Parathyroid adenoma (tissue), 2 donors: ENCODE measurements around the gene ZNF605.
"Not testable (repeated sequence)": the region's sequence is repeated elsewhere in the genome, so short reads cannot be mapped to it uniquely, and the experiment has no call there.

Experiments used
- H2AFZ ChIP-seq: fragments of 300-600 bp; sonication (generic); one replicate; pipeline ENCODE4 v1.7.0; 2017; ENCODE audit warnings: antibody characterized with exemption, mild to moderate bottlenecking
- H3K27ac ChIP-seq: fragments of 300-600 bp; sonication (generic); one replicate; pipeline ENCODE4 v1.7.0; 2017
- H3K27me3 ChIP-seq: fragments of 300-600 bp; sonication (generic); one replicate; pipeline ENCODE4 v1.7.0; 2017; ENCODE audit warnings: low read length; ENCODE audit not compliant: control insufficient read depth, insufficient read depth
- H3K36me3 ChIP-seq: fragments of 300-600 bp; sonication (generic); one replicate; pipeline ENCODE4 v1.7.0; 2017; ENCODE audit warnings: low read length; ENCODE audit not compliant: control insufficient read depth, insufficient read depth
- H3K4me1 ChIP-seq: fragments of 300-600 bp; sonication (generic); one replicate; pipeline ENCODE4 v1.7.0; 2017; ENCODE audit warnings: control low read depth
- H3K4me2 ChIP-seq: fragments of 300-600 bp; sonication (generic); one replicate; pipeline ENCODE4 v1.7.0; 2017; ENCODE audit warnings: low read length
- H3K4me3 ChIP-seq: fragments of 300-600 bp; sonication (generic); one replicate; pipeline ENCODE4 v1.7.0; 2017; ENCODE audit warnings: low read depth, low read length
- H3K79me2 ChIP-seq: fragments of 300-600 bp; sonication (generic); one replicate; pipeline ENCODE4 v1.7.0; 2017; ENCODE audit warnings: control low read depth
- H3K9ac ChIP-seq: fragments of 300-600 bp; sonication (generic); one replicate; pipeline ENCODE4 v1.7.0; 2017; ENCODE audit warnings: mild to moderate bottlenecking
- H3K9me3 ChIP-seq: fragments of 300-600 bp; sonication (generic); one replicate; pipeline ENCODE4 v1.7.0; 2017; ENCODE audit warnings: low read length; ENCODE audit not compliant: control insufficient read depth
- CTCF ChIP-seq: fragments of 300-600 bp; sonication (generic); IDR thresholded peaks from one replicate; pipeline ENCODE4 v1.7.0; 2017; ENCODE audit warnings: antibody characterized with exemption, mild to moderate bottlenecking
- donor health status: primary hyperparathyroidism.

Gene ZNF605

GRCh38 chr12:132956011-132956788 is at the start of gene ZNF605:
Gene ZNF605, minus strand, starts transcription at chr12:132956306. Its CDS starts 10,671 bp downstream, at chr12:132945635.
- peak within 1 kb of the TSS; percentile 86 for H2AFZ ChIP-seq
- peak within 1 kb of the TSS; percentile 91 for H3K4me3 ChIP-seq
- peaks cover 2% of the 10 kb centered on the region for H3K79me2 ChIP-seq
- no peaks in the 10 kb centered on the region for H3K9me3 ChIP-seq
- H3K36me3 ChIP-seq, result no peaks in the 10 kb centered on the region
- no peak for TF ChIP-seq CTCF
- H3K27me3 ChIP-seq, result no peaks in the 10 kb centered on the region
- H3K27ac ChIP-seq, result peak within 1 kb of the TSS; percentile 69
- H3K4me2 ChIP-seq, result peak within 1 kb of the TSS; percentile 87
- H3K4me1 ChIP-seq, result no peaks in the 10 kb centered on the region
- no peak within 1 kb of the TSS for H3K9ac ChIP-seq

- no peak overlapping the region for H3K9ac ChIP-seq
- no peak for TF ChIP-seq CTCF
- no peaks in the 10 kb centered on the region for H3K36me3 ChIP-seq
- no peak overlapping the region for H3K4me2 ChIP-seq
- no peak overlapping the region for H2AFZ ChIP-seq
- H3K9me3 ChIP-seq, result no peaks in the 10 kb centered on the region
- no peaks in the 10 kb centered on the region for H3K27me3 ChIP-seq
- H3K27ac ChIP-seq, result no peak overlapping the region
- H3K79me2 ChIP-seq, result peaks cover 7% of the 10 kb centered on the region
- no peak overlapping the region for H3K4me3 ChIP-seq
- no peaks in the 10 kb centered on the region for H3K4me1 ChIP-seq
Observed at GRCh38 chr12:132998741-132999140, 42.6 kb upstream of the ZNF605 start.

- H3K9ac ChIP-seq, result no peak overlapping the region
- TF ChIP-seq CTCF, result no peak
- peak overlapping the region; percentile 100 for H2AFZ ChIP-seq
- peak overlapping the region; percentile 89 for H3K27ac ChIP-seq
- H3K9me3 ChIP-seq, result no peaks in the 10 kb centered on the region
- H3K4me1 ChIP-seq, result peaks cover 8% of the 10 kb centered on the region
- no peaks in the 10 kb centered on the region for H3K27me3 ChIP-seq
- H3K4me2 ChIP-seq, result peak overlapping the region; percentile 77
- no peaks in the 10 kb centered on the region for H3K36me3 ChIP-seq
- H3K79me2 ChIP-seq, result peaks cover 13% of the 10 kb centered on the region
- H3K4me3 ChIP-seq, result peak overlapping the region; percentile 75
Observed at GRCh38 chr12:132986885-132987225, 30.7 kb upstream of the ZNF605 start.

- Histone ChIP-seq H3K36me3 (no peaks in the 10 kb centered on the region), H3K4me3 (peak within 1 kb of the TSS; percentile 75), H3K4me2 (peak within 1 kb of the TSS; percentile 79), H3K9me3 (no peaks in the 10 kb centered on the region), H3K27ac (peak within 1 kb of the TSS; percentile 89), H3K4me1 (peaks cover 8% of the 10 kb centered on the region), H3K27me3 (no peaks in the 10 kb centered on the region), H3K79me2 (peaks cover 10% of the 10 kb centered on the region), H2AFZ (peak within 1 kb of the TSS; percentile 100), H3K9ac (peak within 1 kb of the TSS; percentile 64)
- TF ChIP-seq CTCF, result no peak
Observed at GRCh38 chr12:132986001-132986884, 30.1 kb upstream of the ZNF605 start, which contains the start of gene ZNF26. Gene ZNF26, plus strand, starts transcription at chr12:132986367. Its CDS starts 474 bp downstream, at chr12:132986841.

GRCh38 chr12:132976870-132977269 is 20.8 kb upstream of the ZNF605 start:
- H3K9ac ChIP-seq, H3K36me3 ChIP-seq, H3K9me3 ChIP-seq, H3K27ac ChIP-seq, H2AFZ ChIP-seq, H3K79me2 ChIP-seq, H3K4me3 ChIP-seq, H3K27me3 ChIP-seq, H3K4me1 ChIP-seq: not testable (repeated sequence)
- H3K4me2 ChIP-seq, result peak overlapping the region; percentile 26
